OCI-LY3 (cell line): ENCODE measurements around the gene DCTN4.

Experiments
- H2AFZ ChIP-seq: fragments of 200-600, 300-600 bp; shearing (Covaris generic); 2 replicates; pipeline ENCODE4 v1.6.0; 2014; ENCODE audit warnings: antibody characterized with exemption, low read depth, low read length
- H3K27ac ChIP-seq: fragments of 200-600, 300-600 bp; sonication (generic); 2 replicates; pipeline ENCODE4 v1.5.1; 2014; ENCODE audit warnings: mild to moderate bottlenecking, low read length, moderate library complexity, mixed read lengths
- H3K27me3 ChIP-seq: fragments of 200-600, 300-600 bp; sonication (generic); 2 replicates; pipeline ENCODE4 v1.6.1; 2014; ENCODE audit warnings: low read depth, low read length, mixed read lengths
- H3K36me3 ChIP-seq: fragments of 200-600, 300-600 bp; sonication (generic); replicated peaks from 2 replicates; pipeline ENCODE3; 2014; ENCODE audit warnings: low read depth, low read length, mixed read lengths
- H3K4me1 ChIP-seq: fragments of 300-600, 200-600 bp; sonication (generic); 2 replicates; pipeline ENCODE4 v1.6.1; 2014; ENCODE audit warnings: low read length, mixed read lengths
- H3K4me2 ChIP-seq: fragments of 200-600, 300-600 bp; sonication (generic); 2 replicates; pipeline ENCODE4 v1.6.1; 2014; ENCODE audit warnings: low read length, mixed read lengths
- H3K4me3 ChIP-seq: fragments of 300-600, 200-600 bp; sonication (generic); 2 replicates; pipeline ENCODE4 v1.5.1; 2014; ENCODE audit warnings: antibody characterized with exemption, mild to moderate bottlenecking, low read length, moderate library complexity
- H3K79me2 ChIP-seq: fragments of 300-600, 200-600 bp; shearing (Covaris generic); 2 replicates; pipeline ENCODE4 v1.6.1; 2014; ENCODE audit warnings: mild to moderate bottlenecking, low read length, mixed read lengths
- H3K9ac ChIP-seq: fragments of 300-600, 200-600 bp; shearing (Covaris generic); 2 replicates; pipeline ENCODE4 v1.6.0; 2014; ENCODE audit warnings: mild to moderate bottlenecking, low read length, moderate library complexity
- H3K9me3 ChIP-seq: fragments of 200-600, 300-600 bp; shearing (Covaris generic); 2 replicates; pipeline ENCODE4 v1.6.1; 2014; ENCODE audit warnings: low read length, mixed read lengths; ENCODE audit not compliant: insufficient read depth
- H4K20me1 ChIP-seq: fragments of 200-600, 300-600 bp; sonication (generic); 2 replicates; pipeline ENCODE4 v1.6.1; 2016; ENCODE audit warnings: low read length, mixed read lengths; ENCODE audit not compliant: insufficient read depth
- CTCF ChIP-seq: fragments of 200-600, 300-600 bp; sonication (generic); IDR thresholded peaks from 2 replicates; pipeline ENCODE4 v1.5.1; 2014; ENCODE audit warnings: antibody characterized with exemption, low read length, low read depth
- EZH2phosphoT487 ChIP-seq: fragments of 200-600 bp; shearing (Covaris generic); IDR thresholded peaks from 2 replicates; pipeline ENCODE4 v1.6.1; 2018; ENCODE audit warnings: antibody characterized with exemption, mixed run types, low read depth

Gene DCTN4

GRCh38 chr5:150757087-150757649, 1.6 kb downstream of the DCTN4 start:
- TF ChIP-seq CTCF (no peak), EZH2phosphoT487 (no peak)
- H3K4me3 ChIP-seq: peak overlapping the region; percentile 98
- no peak overlapping the region for H3K27ac ChIP-seq
- no peaks in the 10 kb centered on the region for H4K20me1 ChIP-seq
- no peak overlapping the region for H2AFZ ChIP-seq
- H3K27me3 ChIP-seq: no peaks in the 10 kb centered on the region
- H3K9ac ChIP-seq: peak overlapping the region; percentile 85
- H3K4me2 ChIP-seq: peak overlapping the region; percentile 78
- H3K4me1 ChIP-seq: peaks cover 11% of the 10 kb centered on the region
- H3K9me3 ChIP-seq: no peaks in the 10 kb centered on the region
- H3K36me3 ChIP-seq: peaks cover 19% of the 10 kb centered on the region
- peaks cover 23% of the 10 kb centered on the region for H3K79me2 ChIP-seq

- Histone ChIP-seq H3K4me2 (no peak overlapping the region), H3K27ac (no peak overlapping the region), H3K4me3 (no peak overlapping the region), H3K36me3 (peaks cover 24% of the 10 kb centered on the region), H2AFZ (no peak overlapping the region), H3K9me3 (no peaks in the 10 kb centered on the region), H3K4me1 (peaks cover 24% of the 10 kb centered on the region), H3K79me2 (peaks cover 38% of the 10 kb centered on the region), H4K20me1 (no peaks in the 10 kb centered on the region), H3K27me3 (no peaks in the 10 kb centered on the region), H3K9ac (no peak overlapping the region)
- TF ChIP-seq EZH2phosphoT487: no peak
- TF ChIP-seq CTCF: no peak
Observed at GRCh38 chr5:150753863-150754262, 5.0 kb downstream of the DCTN4 start.

- no peak overlapping the region for H2AFZ ChIP-seq
- TF ChIP-seq EZH2phosphoT487 (no peak), CTCF (no peak)
- H3K9ac ChIP-seq: no peak overlapping the region
- H3K4me1 ChIP-seq: peaks cover 24% of the 10 kb centered on the region
- H3K9me3 ChIP-seq: no peaks in the 10 kb centered on the region
- H3K4me3 ChIP-seq: no peak overlapping the region
- H3K79me2 ChIP-seq: peaks cover 38% of the 10 kb centered on the region
- H3K4me2 ChIP-seq: no peak overlapping the region
- H4K20me1 ChIP-seq: no peaks in the 10 kb centered on the region
- no peak overlapping the region for H3K27ac ChIP-seq
- H3K36me3 ChIP-seq: peaks cover 24% of the 10 kb centered on the region
- no peaks in the 10 kb centered on the region for H3K27me3 ChIP-seq
Observed at GRCh38 chr5:150753463-150753862, 5.4 kb downstream of the DCTN4 start.

- peak overlapping the region; percentile 49 for H3K4me2 ChIP-seq
- H3K79me2 ChIP-seq: peaks cover 19% of the 10 kb centered on the region
- H2AFZ ChIP-seq: no peak overlapping the region
- H3K4me3 ChIP-seq: peak overlapping the region; percentile 27; the same call in 1 of the 2 replicates
- H3K4me1 ChIP-seq: peaks cover 19% of the 10 kb centered on the region
- peaks cover 22% of the 10 kb centered on the region for H3K36me3 ChIP-seq
- no peaks in the 10 kb centered on the region for H4K20me1 ChIP-seq
- H3K9ac ChIP-seq: no peak overlapping the region
- peak overlapping the region; percentile 77 for H3K27ac ChIP-seq
- no peaks in the 10 kb centered on the region for H3K9me3 ChIP-seq
- no peaks in the 10 kb centered on the region for H3K27me3 ChIP-seq
- TF ChIP-seq CTCF: no peak
- TF ChIP-seq EZH2phosphoT487: no peak
Observed at GRCh38 chr5:150751096-150751891, 7.5 kb downstream of the DCTN4 start.
